ENCODE measurements around the gene MCOLN1. TPM values are rescaled to one million over a fixed set of nuclear protein-coding genes. Genes with fewer than 3 reads are reported as not detected.

MCOLN1 gene
- total and polyA plus RNA-seq, 2 donors (not counting 3 experiments of a cell fraction or from before 2014, with no cell fraction given) = 23.0 to 60.9 TPM

DNA sequence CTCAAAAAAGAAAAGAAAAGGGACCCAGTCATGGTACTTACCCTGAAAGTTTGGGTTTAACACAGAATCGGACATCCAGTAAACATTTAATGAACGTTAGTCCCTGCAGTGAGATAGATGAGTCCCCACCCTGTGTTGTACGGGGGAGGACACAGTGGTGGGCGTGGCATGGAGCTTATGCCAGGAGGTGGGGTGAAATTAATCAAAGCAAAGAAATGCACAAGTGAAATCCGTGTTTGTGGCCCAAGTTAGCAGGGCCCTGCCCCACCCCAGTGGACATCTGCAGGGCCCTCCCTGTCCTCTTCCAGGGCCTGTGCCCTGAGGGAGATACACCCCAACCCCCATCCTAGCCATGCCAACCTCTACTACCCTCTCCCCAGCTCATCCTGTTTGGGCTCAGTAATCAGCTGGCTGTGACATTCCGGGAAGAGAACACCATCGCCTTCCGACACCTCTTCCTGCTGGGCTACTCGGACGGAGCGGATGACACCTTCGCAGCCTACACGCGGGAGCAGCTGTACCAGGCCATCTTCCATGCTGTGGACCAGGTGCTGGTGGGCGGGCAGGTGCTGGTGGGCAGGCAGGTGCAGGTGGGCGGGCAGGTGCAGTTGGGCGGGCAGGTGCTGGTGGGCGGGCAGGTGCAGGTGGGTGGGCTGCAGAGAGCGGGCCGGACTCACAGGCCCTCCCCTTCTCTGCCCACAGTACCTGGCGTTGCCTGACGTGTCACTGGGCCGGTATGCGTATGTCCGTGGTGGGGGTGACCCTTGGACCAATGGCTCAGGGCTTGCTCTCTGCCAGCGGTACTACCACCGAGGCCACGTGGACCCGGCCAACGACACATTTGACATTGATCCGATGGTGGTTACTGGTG, 3.9 kb downstream of the MCOLN1 start:
- H4K20me1 ChIP-seq (replicated peaks; ENCODE audit: control insufficient read depth, extremely low read depth, insufficient read depth, low read length) = no peaks in the 10 kb centered on the region
- dilution Hi-C loops (cut with MboI; ENCODE audit: extremely low pct_ligation_motif_present, low sequenced_read_pairs) = no loop called here
- FAIRE-seq (no peak), DNase-seq (ENCODE audit: low read depth, low spot score) (no peak)
- H2AFZ ChIP-seq (ENCODE audit: low read depth, low read length) = no peak overlapping the region
- no TSS peak for BruUV-seq (replicated peaks)
- no peaks in the 10 kb centered on the region for H3K9me3 ChIP-seq (replicated peaks; ENCODE audit: control insufficient read depth, insufficient read depth, low read length)
- ChIA-PET POLR2A (no interaction called here), CTCF (no interaction called here)
- H3K4me2 ChIP-seq (ENCODE audit: insufficient read depth, low read length) = no peak overlapping the region
- peaks cover 3 to 11% of the 10 kb centered on the region in 2 experiments for H3K36me3 ChIP-seq (ENCODE audit: control insufficient read depth in 2 of 2, extremely low read depth in 1 of 2, insufficient read depth in 2 of 2, low read length in 2 of 2)
- H3K4me1 ChIP-seq (ENCODE audit: control insufficient read depth, extremely low read depth, insufficient read depth, low read length) = peaks cover 16% of the 10 kb centered on the region
- TF ChIP-seq POLR2AphosphoS5 (IDR thresholded peaks at IDR 0.05; ENCODE audit: insufficient read depth, low read depth, low read length) (no peak), FOS (IDR thresholded peaks at IDR 0.05; ENCODE audit: borderline replicate concordance, insufficient read depth, low read length) (no peak), POLR2A (IDR thresholded peaks at IDR 0.05; ENCODE audit: low read depth, low read length) (no peak), JUN (IDR thresholded peaks at IDR 0.05; ENCODE audit: borderline replicate concordance, insufficient read depth, insufficient read length, low read depth) (no peak), MYC (IDR thresholded peaks at IDR 0.05; ENCODE audit: low read depth, low read length) (no peak)
- TF ChIP-seq, protein P1, sequence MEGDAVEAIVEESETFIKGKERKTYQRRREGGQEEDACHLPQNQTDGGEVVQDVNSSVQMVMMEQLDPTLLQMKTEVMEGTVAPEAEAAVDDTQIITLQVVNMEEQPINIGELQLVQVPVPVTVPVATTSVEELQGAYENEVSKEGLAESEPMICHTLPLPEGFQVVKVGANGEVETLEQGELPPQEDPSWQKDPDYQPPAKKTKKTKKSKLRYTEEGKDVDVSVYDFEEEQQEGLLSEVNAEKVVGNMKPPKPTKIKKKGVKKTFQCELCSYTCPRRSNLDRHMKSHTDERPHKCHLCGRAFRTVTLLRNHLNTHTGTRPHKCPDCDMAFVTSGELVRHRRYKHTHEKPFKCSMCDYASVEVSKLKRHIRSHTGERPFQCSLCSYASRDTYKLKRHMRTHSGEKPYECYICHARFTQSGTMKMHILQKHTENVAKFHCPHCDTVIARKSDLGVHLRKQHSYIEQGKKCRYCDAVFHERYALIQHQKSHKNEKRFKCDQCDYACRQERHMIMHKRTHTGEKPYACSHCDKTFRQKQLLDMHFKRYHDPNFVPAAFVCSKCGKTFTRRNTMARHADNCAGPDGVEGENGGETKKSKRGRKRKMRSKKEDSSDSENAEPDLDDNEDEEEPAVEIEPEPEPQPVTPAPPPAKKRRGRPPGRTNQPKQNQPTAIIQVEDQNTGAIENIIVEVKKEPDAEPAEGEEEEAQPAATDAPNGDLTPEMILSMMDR (IDR thresholded peaks at IDR 0.05; ENCODE audit: extremely low read depth in 1 of 2, insufficient read depth in 1 of 2, low read depth in 1 of 2, low read length in 2 of 2) = no peak
- TF ChIP-seq, protein P2, sequence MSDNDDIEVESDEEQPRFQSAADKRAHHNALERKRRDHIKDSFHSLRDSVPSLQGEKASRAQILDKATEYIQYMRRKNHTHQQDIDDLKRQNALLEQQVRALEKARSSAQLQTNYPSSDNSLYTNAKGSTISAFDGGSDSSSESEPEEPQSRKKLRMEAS (IDR thresholded peaks at IDR 0.05; ENCODE audit: insufficient read depth, insufficient read length) = no peak
- no peak overlapping the region for H3K27ac ChIP-seq (ENCODE audit: insufficient read depth, low read depth, low read length)
- no peak overlapping the region for H3K9ac ChIP-seq (replicated peaks; ENCODE audit: extremely low read depth, insufficient read depth, low read length)
- H3K4me3 ChIP-seq (replicated peaks in 1 of 3; ENCODE audit: insufficient read depth in 1 of 3, low read depth in 1 of 3, low read length in 3 of 3) = no peak overlapping the region
- H3K79me2 ChIP-seq (ENCODE audit: control insufficient read depth, insufficient read depth, low read length) = peaks cover 8% of the 10 kb centered on the region
- intact Hi-C loops (cut with micrococcal nuclease) = no loop called here
- no peaks in the 10 kb centered on the region for H3K9me1 ChIP-seq (replicated peaks; ENCODE audit: control insufficient read depth, extremely low read depth, insufficient read depth, low read length)
- no peaks in the 10 kb centered on the region for H3K27me3 ChIP-seq (ENCODE audit: control insufficient read depth in 2 of 2, insufficient read depth in 2 of 2, low read length in 2 of 2)
